IPS-NIHi11 (cell line): ENCODE measurements around the gene MEF2B.

Source experiments
- DNase-seq: peaks from one replicate; pipeline ENCODE4 v3.0.0; 2012; ENCODE audit warnings: mixed read lengths, low spot score

The MEF2B gene

DNA sequence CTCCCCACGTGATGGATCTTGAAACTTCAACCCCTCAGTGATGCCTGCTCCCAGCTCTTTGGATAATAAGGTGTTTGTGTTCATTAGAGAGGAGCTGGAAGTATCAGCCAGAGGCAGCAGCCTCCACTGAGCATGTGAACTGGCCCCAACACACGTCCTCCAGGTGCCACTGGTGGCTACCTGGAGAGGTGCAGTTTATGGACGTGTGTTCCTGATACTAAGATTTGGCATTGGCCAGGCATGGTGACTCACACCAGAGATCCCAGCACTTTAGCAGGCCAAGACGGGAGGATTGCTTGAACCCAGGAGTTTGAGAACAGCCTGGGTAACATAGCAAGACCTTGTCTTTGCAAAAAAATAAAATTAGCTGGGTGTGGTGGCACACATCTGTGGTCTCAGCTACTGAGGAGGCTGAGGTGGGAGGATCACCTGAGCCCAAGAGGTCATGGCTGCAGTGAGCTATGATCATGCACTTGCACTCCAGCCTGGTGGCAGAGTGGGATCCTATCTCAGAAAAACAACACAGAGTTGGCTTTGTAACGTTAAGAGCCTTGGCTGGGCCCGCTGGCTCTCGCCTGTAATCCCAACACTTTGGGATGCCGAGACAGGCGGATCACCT is 71.9 kb downstream of the MEF2B start:
- no peak for DNase-seq

DNA sequence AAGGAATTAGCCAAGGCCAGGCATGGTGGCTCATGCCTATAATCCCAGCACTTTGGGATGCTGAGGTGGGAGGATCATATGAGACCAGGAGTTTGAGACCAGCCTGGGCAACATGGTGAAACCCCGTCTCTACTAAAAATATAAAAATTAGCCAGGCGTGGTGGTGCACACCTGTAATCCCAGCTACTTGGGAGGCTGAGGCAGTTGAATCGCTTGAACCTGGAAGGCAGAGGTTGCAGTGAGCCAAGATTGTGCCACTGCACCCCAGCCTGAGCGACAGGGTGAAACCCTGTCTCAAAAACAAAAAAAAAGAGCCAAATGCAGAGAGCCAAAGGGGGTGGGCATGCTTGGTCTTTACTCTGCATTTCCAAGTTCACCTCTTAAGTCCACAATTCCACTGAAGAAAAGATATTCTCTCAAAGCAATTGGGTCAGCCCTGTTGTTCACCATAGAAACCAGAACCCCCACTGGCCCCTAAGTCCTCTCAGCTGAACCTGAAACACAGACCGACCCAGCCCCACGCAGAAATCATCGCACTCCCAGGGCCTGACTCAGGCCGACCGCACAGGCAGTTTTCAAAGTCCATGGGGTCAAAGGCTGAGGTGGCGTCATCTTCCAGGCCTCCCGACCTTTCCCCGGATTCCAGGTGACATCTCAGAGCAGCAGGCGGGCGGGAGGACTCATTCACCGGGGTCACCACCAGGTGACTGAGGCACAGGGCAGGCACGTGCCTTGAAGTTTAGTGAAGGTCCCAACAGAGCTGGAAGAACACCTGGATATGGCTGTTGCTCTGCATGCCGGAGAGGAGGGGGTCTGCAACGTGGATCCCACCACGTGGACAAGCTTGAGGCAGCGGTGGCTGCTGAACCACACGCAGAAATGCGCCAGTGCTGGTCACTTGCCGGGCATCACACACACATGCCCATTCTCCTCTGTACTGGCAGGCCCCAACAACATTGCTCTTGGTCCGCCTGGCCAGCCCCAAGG is 73.1 kb downstream of the MEF2B start:
- no peak for DNase-seq

- DNase-seq, result no peak
Measured at GRCh38 chr19:19095691-19096090, 74.4 kb downstream of the MEF2B start.
